ENCODE data around the gene GSN. TPM values are rescaled to one million over a fixed set of nuclear protein-coding genes. Genes with fewer than 3 reads are reported as not detected.

GSN gene
- total RNA-seq, 4 donors from 2014 or later, result 287 to 1,151 (median 926) TPM

- peak overlapping the region; percentile 88 to 95 (median 94) for H3K27ac ChIP-seq
- H3K9me3 ChIP-seq, result no peaks in the 10 kb centered on the region
- H3K4me3 ChIP-seq, result no peak overlapping the region
- H3K27me3 ChIP-seq, result no peaks in the 10 kb centered on the region
- TF ChIP-seq POLR2A (IDR thresholded peaks at IDR 0.05) (no peak), CTCF (IDR thresholded peaks at IDR 0.05) (no peak)
- peaks cover 0 to 9% (median 8%) of the 10 kb centered on the region in 3 donors for H3K36me3 ChIP-seq
- DNase-seq, result no peak
- intact Hi-C loops (cut with DNase I), result no loop called here
- peaks cover 39 to 98% (median 84%) of the 10 kb centered on the region in 3 donors for H3K4me1 ChIP-seq
- 23 to 34% methylated on average over 4 of the region's 4 CpGs for WGBS, 2 donors
Observed at GRCh38 chr9:121297389-121297788, 29.4 kb downstream of the GSN start.

- peak overlapping the region; percentile 88 to 95 (median 94) for H3K27ac ChIP-seq
- DNase-seq, result no peak
- TF ChIP-seq CTCF (IDR thresholded peaks at IDR 0.05) (no peak), POLR2A (IDR thresholded peaks at IDR 0.05) (no peak)
- H3K27me3 ChIP-seq, result no peaks in the 10 kb centered on the region
- peaks cover 0 to 15% (median 12%) of the 10 kb centered on the region in 3 donors for H3K36me3 ChIP-seq
- 73 to 74% methylated on average over 6 to 7 of the region's 7 CpGs for WGBS, 2 donors
- H3K9me3 ChIP-seq, result no peaks in the 10 kb centered on the region
- H3K4me3 ChIP-seq, result no peak overlapping the region
- peaks cover 42 to 98% (median 83%) of the 10 kb centered on the region in 3 donors for H3K4me1 ChIP-seq
- intact Hi-C loops (cut with DNase I), result no loop called here
Observed at GRCh38 chr9:121298016-121298538, 30.1 kb downstream of the GSN start.

- intact Hi-C loops (cut with DNase I), result no loop called here
- Histone ChIP-seq H3K4me3 (peak overlapping the region; percentile 46 to 82 (median 66)), H3K4me1 (peaks cover 48 to 98% (median 83%) of the 10 kb centered on the region in 3 donors), H3K27me3 (no peaks in the 10 kb centered on the region), H3K36me3 (peaks cover 0 to 23% (median 18%) of the 10 kb centered on the region in 3 donors), H3K9me3 (no peaks in the 10 kb centered on the region), H3K27ac (peak overlapping the region; percentile 88 to 95 (median 94))
- WGBS, 2 donors, result 12 to 22% methylated on average over 13 of the region's 13 CpGs
- no peak for DNase-seq
- TF ChIP-seq POLR2A (IDR thresholded peaks at IDR 0.05) (no peak), CTCF (IDR thresholded peaks at IDR 0.05) (no peak)
Observed at GRCh38 chr9:121298689-121299466, 30.9 kb downstream of the GSN start.

GRCh38 chr9:121299467-121300282, 31.7 kb downstream of the GSN start:
- H3K36me3 ChIP-seq, result peaks cover 0 to 31% (median 18%) of the 10 kb centered on the region in 3 donors
- TF ChIP-seq CTCF (IDR thresholded peaks at IDR 0.05) (no peak), POLR2A (IDR thresholded peaks at IDR 0.05) (peak in 2 of 4 donors; percentile 44 to 49)
- no peaks in the 10 kb centered on the region for H3K9me3 ChIP-seq
- H3K27me3 ChIP-seq, result no peaks in the 10 kb centered on the region
- peak overlapping the region; percentile 46 to 82 (median 66) for H3K4me3 ChIP-seq
- H3K4me1 ChIP-seq, result peaks cover 56 to 98% (median 82%) of the 10 kb centered on the region in 3 donors
- intact Hi-C loops (cut with DNase I), result loop anchor here (10.0 kb wide), 1 partner anchor 85 kb away; no protein-coding TSS in a partner anchor
- no peak for DNase-seq
- peak overlapping the region; percentile 88 to 95 (median 94) for H3K27ac ChIP-seq
- 2% methylated on average over 7 to 15 of the region's 74 CpGs for WGBS, 2 donors

Data from esophagus squamous epithelium (tissue), 5 donors.